Measurements from ENCODE around the gene PACSIN3.
"Not testable (repeated sequence)": the region's sequence is repeated elsewhere in the genome, so short reads cannot be mapped to it uniquely, and the experiment has no call there.

DNA sequence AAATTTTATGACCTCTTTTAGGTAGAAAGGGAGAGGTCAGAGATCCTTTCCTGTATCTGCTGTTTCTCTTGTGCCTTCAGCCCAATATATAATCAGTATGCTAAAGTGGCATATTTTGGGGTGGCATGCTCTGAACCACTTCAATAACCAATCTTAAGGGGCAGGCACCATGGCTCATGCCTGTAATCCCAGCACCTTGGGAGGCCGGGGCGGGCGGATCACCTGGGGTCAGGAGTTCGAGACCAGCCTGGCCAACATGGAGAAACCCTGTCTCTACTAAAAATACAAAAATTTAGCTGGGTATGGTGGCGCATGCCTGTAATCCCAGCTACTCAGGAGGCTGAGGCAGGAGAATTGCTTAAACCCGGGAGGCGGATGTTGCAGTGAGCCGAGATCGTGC lies 11.9 kb upstream of the PACSIN3 start:
- not testable (repeated sequence) for TF ChIP-seq CTCF (IDR thresholded peaks at IDR 0.05; ENCODE audit: extremely low read depth in 1 of 2, insufficient read depth in 1 of 2, low read depth in 1 of 2, low read length in 2 of 2); JUN (IDR thresholded peaks at IDR 0.05; ENCODE audit: borderline replicate concordance, insufficient read depth, insufficient read length, low read depth); POLR2AphosphoS5 (IDR thresholded peaks at IDR 0.05; ENCODE audit: insufficient read depth, low read depth, low read length); POLR2A (IDR thresholded peaks at IDR 0.05; ENCODE audit: low read depth, low read length); EZH2 (IDR thresholded peaks at IDR 0.05; ENCODE audit: borderline replicate concordance, low read depth, low read length, severe bottlenecking); FOS (IDR thresholded peaks at IDR 0.05; ENCODE audit: borderline replicate concordance, insufficient read depth, low read length); GATA2 (IDR thresholded peaks at IDR 0.05; ENCODE audit: insufficient read depth, insufficient read length, low read depth, low read length)

Measured in endothelial cell of umbilical vein (primary cell).